Loucy (cell line): Measurements from ENCODE around the gene RBBP9.

ENCODE experiments used
- H2AFZ ChIP-seq: fragments of 200-600 bp; sonication (generic); 2 replicates; pipeline ENCODE4 v1.6.0; 2016; ENCODE audit warnings: antibody characterized with exemption, mild to moderate bottlenecking, low read length, moderate library complexity
- H3F3A ChIP-seq: fragments of 200-600 bp; 2 replicates; pipeline ENCODE4 v1.6.0; 2016; ENCODE audit warnings: antibody characterized with exemption, low read depth, mild to moderate bottlenecking
- H3K27me3 ChIP-seq: fragments of 200-600 bp; sonication (generic); 2 replicates; pipeline ENCODE4 v1.6.1; 2014; ENCODE audit warnings: low read length, mild to moderate bottlenecking; ENCODE audit not compliant: insufficient read depth, poor library complexity, severe bottlenecking
- H3K36me3 ChIP-seq: fragments of 200-600 bp; sonication (generic); 2 replicates; pipeline ENCODE4 v1.6.1; 2016; ENCODE audit warnings: low read length; ENCODE audit not compliant: insufficient read depth
- H3K4me1 ChIP-seq: fragments of 200-600 bp; sonication (generic); 2 replicates; pipeline ENCODE4 v1.5.1; 2014; ENCODE audit warnings: low read length, mild to moderate bottlenecking; ENCODE audit not compliant: insufficient read depth, poor library complexity, severe bottlenecking
- H3K4me2 ChIP-seq: fragments of 200-600 bp; sonication (generic); 2 replicates; pipeline ENCODE4 v1.6.0; 2014; ENCODE audit warnings: antibody characterized with exemption, low read length, low read depth, mild to moderate bottlenecking; ENCODE audit not compliant: poor library complexity, severe bottlenecking
- H3K4me3 ChIP-seq: fragments of 200-600 bp; sonication (generic); 2 replicates; pipeline ENCODE4 v1.5.1; 2014; ENCODE audit warnings: low read length, mild to moderate bottlenecking, mixed read lengths; ENCODE audit not compliant: poor library complexity, severe bottlenecking
- H3K79me2 ChIP-seq: fragments of 200-600 bp; sonication (generic); 2 replicates; pipeline ENCODE4 v1.6.1; 2014; ENCODE audit warnings: low read length; ENCODE audit not compliant: insufficient read depth
- H3K9ac ChIP-seq: fragments of 200-600 bp; sonication (generic); 2 replicates; pipeline ENCODE4 v1.6.0; 2014; ENCODE audit warnings: mild to moderate bottlenecking, low read depth, low read length, moderate library complexity; ENCODE audit not compliant: poor library complexity, severe bottlenecking
- H3K9me2 ChIP-seq: fragments of 200-600 bp; sonication (generic); replicated peaks from 2 replicates; pipeline ENCODE4 v1.6.1; 2016; ENCODE audit warnings: low read depth, low read length, mixed read lengths
- H3K9me3 ChIP-seq: fragments of 200-600 bp; sonication (generic); 2 replicates; pipeline ENCODE4 v1.6.1; 2014; ENCODE audit warnings: mild to moderate bottlenecking, antibody characterized with exemption, low read length, low read depth; ENCODE audit not compliant: insufficient read depth
- H4K20me1 ChIP-seq: fragments of 200-600 bp; sonication (generic); 2 replicates; pipeline ENCODE4 v1.6.0; 2014; ENCODE audit warnings: antibody characterized with exemption, low read length, mild to moderate bottlenecking; ENCODE audit not compliant: insufficient read depth, poor library complexity, severe bottlenecking
- CTCF ChIP-seq: fragments of 200-600 bp; sonication (generic); conservative IDR thresholded peaks from 2 replicates; pipeline ENCODE4 v1.5.1; 2014; ENCODE audit warnings: mild to moderate bottlenecking, antibody characterized with exemption, low read length
- EZH2phosphoT487 ChIP-seq: fragments of 200-600 bp; IDR thresholded peaks from 2 replicates; pipeline ENCODE4 v1.6.1; 2018; ENCODE audit warnings: antibody characterized with exemption, mild to moderate bottlenecking, moderate library complexity, borderline replicate concordance

The RBBP9 gene

GRCh38 chr20:18477218-18477617, 19.8 kb downstream of the RBBP9 start:
- Histone ChIP-seq H3K27me3 (no peaks in the 10 kb centered on the region), H3K36me3 (peaks cover 28% of the 10 kb centered on the region; the same call in 1 of the 2 replicates)

GRCh38 chr20:18466894-18467730, 29.9 kb downstream of the RBBP9 start, which contains the start of the genes DZANK1 and POLR3F:
DZANK1 (minus strand) TSS chr20:18467030; CDS start chr20:18465358, 1,672 bp downstream.
POLR3F (plus strand) TSS chr20:18467390; CDS start chr20:18467507, 117 bp downstream.
- Histone ChIP-seq H4K20me1 (peaks cover 3% of the 10 kb centered on the region), H3K9me2 (no peaks in the 10 kb centered on the region), H3K79me2 (peaks cover 21% of the 10 kb centered on the region), H2AFZ (peak within 1 kb of the TSS; percentile 85), H3K9me3 (no peaks in the 10 kb centered on the region), H3K9ac (peak within 1 kb of the TSS; percentile 85), H3K4me1 (peaks cover 10% of the 10 kb centered on the region), H3K36me3 (no peaks in the 10 kb centered on the region), H3K4me2 (peak within 1 kb of the TSS; percentile 84), H3F3A (no peaks in the 10 kb centered on the region), H3K4me3 (peak within 1 kb of the TSS; percentile 94), H3K27me3 (no peaks in the 10 kb centered on the region)
- TF ChIP-seq CTCF (no peak), EZH2phosphoT487 (no peak)

More at GRCh38 chr20:18477218-18477617, 19.8 kb downstream of the RBBP9 start:
- Histone ChIP-seq H3K4me3 (no peak overlapping the region), H3F3A (no peaks in the 10 kb centered on the region), H2AFZ (no peak overlapping the region), H3K4me2 (no peak overlapping the region), H3K4me1 (no peaks in the 10 kb centered on the region), H3K9me2 (no peaks in the 10 kb centered on the region), H3K9ac (no peak overlapping the region), H4K20me1 (no peaks in the 10 kb centered on the region), H3K9me3 (no peaks in the 10 kb centered on the region), H3K79me2 (no peaks in the 10 kb centered on the region)
- TF ChIP-seq CTCF (no peak), EZH2phosphoT487 (no peak)

- H3K9me3 ChIP-seq = no peaks in the 10 kb centered on the region
- peaks cover 10% of the 10 kb centered on the region for H3K4me1 ChIP-seq
- H3K9me2 ChIP-seq = no peaks in the 10 kb centered on the region
- H3K4me2 ChIP-seq = peak overlapping the region; percentile 84
- H3K27me3 ChIP-seq = no peaks in the 10 kb centered on the region
- peaks cover 21% of the 10 kb centered on the region for H3K79me2 ChIP-seq
- H4K20me1 ChIP-seq = peaks cover 3% of the 10 kb centered on the region
- H3F3A ChIP-seq = no peaks in the 10 kb centered on the region
- peak overlapping the region; percentile 94 for H3K4me3 ChIP-seq
- TF ChIP-seq EZH2phosphoT487 (no peak), CTCF (no peak)
- peak overlapping the region; percentile 85 for H2AFZ ChIP-seq
- peak overlapping the region; percentile 85 for H3K9ac ChIP-seq
- H3K36me3 ChIP-seq = no peaks in the 10 kb centered on the region
Observed at GRCh38 chr20:18466574-18466893, 30.5 kb downstream of the RBBP9 start.
